GM19043 (cell line): ENCODE measurements around the gene ST8SIA6.
A peak's percentile ranks its signal among the peaks of the same experiment; 100 is the strongest.
"Not testable (repeated sequence)": the region's sequence is repeated elsewhere in the genome, so short reads cannot be mapped to it uniquely, and the experiment has no call there.

Experiments
- ATAC-seq: cut with Tn5 transposase; IDR thresholded peaks from one replicate; pipeline ENCODE4 v1.9.1; 2021; ENCODE audit warnings: low read depth; ENCODE audit not compliant: unreplicated experiment

Gene ST8SIA6

DNA sequence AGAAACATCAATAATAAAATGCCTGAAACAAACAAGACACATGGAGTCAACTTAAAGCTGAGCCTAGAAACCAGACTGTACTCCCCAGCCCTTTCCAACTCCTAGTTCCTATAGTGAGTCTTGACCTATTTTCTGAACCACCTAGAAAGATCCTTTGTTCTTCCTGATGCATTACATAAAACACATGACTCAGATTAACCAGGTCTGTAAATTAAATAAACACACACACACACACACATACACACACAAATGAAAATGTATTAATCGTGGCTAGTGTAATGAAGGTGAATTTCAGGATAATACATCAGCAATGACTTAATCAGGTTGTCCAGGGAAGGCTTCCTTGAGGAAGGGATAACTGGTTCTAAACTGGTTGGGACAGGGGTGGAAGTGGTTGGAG, 104.7 kb downstream of the ST8SIA6 start:
- ATAC-seq, result no peak

DNA sequence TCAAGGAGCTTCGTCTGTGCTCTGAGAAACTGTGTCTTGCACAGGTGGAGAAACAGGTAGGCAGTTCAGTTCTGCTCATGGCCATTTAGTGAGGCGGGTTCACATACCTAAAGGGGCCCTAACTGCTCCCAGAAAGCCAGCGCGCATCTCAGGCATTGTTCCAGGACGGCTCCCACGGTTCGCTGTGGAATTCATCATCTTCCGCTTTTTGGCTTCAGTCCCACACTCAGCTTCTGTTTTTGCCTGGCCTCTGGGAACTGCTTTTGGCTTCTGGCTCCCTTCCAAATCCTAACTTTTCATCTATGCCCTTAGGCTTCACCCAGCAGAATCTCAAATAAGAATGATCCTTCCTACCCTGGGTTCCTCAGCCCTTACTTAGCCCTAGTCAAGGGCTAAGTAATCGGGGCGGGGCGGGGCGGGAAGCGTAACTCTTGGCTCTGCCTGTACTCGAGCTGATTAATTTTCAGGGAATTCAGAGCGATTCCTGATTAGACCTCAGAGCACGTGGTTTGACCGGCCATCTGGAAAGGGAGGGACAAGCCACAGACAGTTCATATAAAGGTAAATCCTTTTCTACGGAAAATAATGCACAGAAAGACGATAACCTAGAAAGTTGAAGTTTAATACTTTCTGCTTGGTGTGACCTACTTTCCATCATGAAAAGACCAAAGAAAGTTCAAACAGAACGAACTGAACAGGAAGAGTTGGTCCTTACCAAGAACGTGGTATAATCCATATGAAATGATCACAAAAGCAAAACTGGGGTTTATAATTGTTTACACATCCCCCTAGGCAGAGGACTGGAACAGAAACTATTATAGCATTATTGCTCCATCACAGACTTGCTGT, 105.7 kb downstream of the ST8SIA6 start:
- no peak for ATAC-seq

DNA sequence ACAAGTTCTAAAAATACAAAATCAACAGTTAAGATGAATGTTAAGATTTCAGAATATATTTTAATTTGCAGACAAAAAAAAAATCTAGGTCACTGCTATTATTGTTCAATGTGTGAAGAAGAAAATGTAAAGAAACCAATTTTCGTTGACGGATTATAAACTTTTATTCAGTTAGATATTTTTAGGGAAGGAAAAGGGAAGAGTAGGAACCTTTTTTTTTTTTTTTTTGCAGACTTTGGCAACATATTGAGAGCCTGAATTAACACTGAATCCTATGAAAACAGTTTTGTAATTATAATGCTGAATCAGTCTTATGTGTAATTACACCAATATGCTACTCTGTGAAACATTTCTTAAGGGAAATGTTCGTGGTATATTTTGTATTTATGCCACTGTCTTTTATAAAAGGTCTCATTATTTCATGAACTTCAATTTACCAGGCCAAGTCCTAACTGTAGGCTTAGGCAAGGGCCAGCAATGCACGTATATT, 106.3 kb downstream of the ST8SIA6 start:
- no peak for ATAC-seq

DNA sequence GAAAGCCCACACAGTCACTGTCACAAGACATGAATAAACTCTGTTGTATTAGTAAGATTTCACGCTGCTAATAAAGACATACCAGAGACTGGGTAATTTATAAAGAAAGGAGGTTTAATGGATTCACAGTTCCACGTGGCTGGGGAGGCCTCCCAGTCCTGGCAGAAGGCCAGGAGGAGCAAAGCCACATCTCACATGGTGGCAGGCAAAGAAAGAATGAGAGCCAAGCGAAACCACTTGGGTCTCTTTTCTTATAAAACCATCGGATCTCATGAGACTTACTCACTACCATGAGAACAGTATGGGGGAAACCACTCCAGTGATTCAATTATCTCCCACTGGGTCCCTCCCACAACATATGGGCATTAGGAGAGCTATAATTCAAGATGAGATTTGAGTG, 110.2 kb downstream of the ST8SIA6 start:
- ATAC-seq, result no peak

DNA sequence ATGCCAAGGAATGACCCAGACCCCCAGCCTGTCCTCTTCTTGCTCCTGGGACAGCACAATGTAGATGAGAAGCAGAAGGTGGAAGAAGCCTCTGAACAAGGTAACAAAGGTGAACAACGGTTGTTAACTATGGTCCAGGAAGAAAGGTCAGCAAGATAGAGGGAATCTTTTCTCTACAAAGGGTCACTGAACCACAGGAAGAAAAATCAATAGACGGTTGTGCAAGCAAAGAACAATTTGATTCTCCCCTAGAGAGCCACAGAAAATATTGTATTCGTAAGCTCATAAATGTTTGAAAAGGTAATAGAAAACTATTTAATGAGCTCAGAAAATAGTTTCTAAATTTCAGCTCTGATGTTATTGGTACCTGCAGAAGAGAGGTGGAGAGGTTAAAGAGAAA, 111.3 kb downstream of the ST8SIA6 start:
- no peak for ATAC-seq

DNA sequence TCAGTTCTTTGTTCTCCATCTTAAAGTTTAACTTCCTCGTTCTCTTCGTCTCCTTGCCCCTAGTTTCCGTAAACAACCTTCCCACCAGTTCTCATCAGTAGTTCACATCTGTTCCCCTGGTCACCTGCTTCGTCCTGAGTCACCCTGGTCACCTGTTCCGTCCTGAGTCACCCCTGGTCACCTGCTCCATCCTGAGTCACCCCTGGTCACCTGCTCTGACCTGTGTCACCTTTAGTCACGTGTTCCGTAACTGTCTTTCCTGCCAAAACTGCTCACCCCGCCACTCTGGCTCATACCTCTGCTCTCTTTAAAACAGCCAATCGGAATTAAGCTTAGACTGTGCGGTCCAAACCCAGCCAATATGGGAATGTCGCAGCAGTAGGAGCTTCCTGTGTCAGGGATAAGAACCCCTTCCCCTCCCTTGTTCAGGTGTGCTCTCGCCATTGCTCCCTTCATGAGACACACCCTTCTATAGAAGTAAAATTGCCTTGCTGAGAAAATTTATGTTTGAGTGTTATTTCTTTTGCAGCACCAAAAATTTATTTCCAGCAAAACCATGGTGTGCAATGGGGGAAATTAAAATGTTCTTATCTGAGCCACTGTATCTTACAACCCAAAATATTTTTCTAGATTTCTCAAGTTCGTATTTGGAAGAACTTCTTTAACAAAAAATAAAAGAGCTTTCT, 114.1 kb downstream of the ST8SIA6 start:
- ATAC-seq, result no peak

DNA sequence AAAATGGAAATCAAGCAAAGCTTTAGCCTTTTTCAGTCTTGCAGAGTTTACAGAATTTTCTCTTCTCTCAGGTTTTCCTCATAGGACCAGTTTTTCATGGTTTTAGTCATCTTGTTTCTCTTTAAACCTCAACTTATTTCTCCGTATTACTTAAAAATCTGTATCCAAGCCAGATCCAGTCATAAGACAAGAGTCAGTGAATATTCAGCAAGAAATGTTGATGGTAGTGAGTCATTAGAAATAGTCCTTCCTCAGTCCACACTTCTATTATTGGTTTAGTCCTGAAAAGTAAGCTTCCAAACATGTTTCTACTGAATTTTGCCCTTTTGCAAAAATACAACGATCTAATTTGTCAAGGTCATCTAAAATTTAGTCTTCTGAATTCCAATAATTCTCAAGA, 119.3 kb downstream of the ST8SIA6 start:
- ATAC-seq, result no peak

DNA sequence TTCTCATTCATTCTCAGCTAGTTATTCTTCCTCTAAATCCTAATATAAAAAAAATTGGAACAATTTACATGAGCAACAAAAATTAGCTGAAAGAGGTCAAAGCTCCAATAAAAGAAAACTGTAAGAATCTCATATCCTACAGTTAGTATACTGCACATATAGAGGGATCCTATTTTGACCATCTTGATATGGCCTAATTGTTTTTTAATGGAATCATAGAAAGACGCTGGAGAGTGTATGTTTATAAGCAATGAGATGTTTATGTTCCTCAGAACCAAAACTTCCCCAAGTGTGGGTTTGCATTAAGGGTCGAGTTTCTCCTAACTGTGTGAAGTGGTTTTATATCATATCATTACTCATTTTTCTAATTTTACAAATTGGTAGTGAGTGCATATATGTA, 123.9 kb downstream of the ST8SIA6 start:
- ATAC-seq, result no peak

DNA sequence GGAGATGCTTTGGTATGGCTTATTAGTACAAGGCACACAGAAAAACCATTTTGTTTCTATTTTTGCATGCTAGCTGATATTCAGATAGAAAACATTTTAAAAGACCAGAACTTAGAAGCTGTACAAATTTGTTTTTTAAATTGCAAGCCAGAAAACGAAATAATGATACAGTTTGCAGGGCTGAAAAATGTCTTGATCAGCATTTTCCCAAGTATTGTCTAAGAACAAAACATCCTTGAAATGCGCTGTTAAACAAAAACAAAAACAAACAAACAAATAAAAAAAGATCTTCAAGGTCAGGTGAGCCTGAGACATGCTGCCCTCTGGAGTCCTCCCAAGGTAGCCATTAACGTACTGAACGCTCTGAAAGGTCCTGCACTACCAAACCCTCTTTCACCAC, 128.0 kb downstream of the ST8SIA6 start:
- ATAC-seq, result no peak

DNA sequence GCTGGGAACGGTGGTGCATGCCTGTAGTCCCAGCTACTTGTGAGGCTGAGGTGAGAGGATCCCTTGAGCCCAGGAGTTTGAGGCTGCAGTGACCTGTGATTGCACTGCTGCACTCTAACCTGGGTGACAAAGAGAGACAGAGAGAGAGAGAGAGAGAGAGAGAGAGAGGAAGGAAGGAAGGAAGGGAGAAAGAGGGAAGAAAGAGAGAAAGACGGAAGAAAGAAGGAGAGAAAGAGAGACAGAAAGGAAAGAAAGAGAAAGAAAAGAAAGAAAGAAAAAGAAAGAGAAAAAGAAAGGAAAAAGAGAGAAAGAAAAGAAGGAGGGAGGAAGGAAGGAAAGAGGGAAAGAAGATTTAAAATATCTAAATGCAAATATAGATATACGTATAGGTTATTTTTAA, 132.4 kb downstream of the ST8SIA6 start:
- ATAC-seq, result not testable (repeated sequence)

DNA sequence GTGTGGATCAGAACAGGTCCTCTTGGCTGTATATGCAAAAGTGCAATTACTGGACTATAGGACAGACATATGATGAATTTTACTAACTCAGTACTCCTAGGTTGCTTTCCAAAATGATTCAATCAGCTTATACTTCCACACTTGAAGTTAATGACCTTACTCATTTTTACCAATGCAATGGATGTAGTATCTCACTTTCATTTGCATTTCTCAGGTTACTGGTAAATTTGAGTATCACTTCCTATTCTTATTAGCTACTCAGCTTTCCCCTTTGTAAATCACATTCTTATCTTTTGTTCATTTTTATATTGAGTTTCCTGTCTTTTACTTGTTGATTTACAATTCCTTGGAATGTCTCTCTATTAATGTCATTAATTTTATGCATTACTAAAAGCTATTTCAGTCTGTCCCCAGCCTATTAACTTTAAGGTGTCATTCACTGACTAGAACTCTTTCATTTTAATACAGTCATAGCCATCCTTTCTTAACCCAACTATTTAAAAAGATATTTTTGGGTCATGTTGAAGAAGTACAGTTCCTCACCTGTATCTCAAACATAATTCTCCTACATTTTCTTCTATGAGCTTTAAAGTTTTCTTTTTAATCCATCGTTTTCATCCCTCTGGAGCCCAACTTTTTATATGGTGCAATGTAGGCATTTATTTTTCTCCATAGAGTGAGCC, 137.8 kb downstream of the ST8SIA6 start:
- ATAC-seq, result peak; percentile 79

DNA sequence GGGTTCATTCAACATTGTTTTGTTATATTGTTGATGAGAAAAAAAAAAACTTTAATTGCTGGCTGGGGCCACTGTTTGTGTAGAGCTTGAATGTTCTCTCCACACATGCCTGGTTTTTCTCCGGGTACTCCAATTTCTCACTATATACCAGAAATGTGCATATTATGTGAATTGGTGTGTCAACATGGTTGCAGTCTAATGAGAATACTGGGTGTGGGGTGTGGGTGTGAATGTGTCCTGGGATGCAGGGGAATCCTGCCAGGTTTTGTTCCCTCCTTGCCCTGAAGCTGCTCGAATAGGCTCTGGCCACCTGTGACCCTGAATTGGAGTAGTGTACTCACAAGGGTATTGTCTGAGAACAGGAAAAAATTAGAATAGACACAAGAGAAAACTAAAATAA, 145.0 kb downstream of the ST8SIA6 start:
- ATAC-seq, result no peak

DNA sequence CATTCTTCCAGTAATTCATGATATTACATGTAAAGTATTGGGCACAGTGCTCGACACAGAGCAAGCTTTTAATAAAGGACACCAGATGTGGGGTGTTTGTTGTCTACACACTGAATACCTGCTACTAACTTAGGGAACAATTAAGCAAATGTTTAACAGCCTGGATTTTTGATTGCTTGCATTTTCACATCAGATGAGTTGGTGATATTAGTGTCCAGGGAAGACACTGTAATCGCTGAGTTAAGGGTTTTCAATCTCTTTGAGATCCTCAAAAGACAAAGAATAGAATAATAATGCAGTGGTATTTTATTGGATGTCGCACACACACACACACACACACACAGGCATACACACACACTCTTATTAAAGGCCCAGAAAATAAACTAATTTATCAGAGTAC, 147.3 kb downstream of the ST8SIA6 start:
- no peak for ATAC-seq

DNA sequence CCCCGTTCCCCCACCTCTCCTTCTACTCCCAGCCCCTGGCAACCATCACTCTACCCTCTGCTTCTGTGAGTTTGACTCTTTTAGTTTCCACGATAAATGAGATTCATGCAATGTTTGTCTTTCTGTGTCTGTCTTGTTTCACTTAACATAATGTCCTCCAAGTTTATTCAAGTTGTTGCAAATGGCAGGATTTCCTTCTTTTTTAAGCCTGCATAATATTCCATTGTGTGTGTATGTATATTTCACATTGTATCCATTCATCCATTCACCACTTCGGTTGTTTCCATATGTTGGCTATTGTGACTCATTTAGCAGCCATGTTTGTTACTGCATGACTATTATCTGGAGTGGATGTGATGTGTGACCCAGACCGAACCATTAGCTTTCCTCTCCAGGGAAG, 162.0 kb downstream of the ST8SIA6 start:
- no peak for ATAC-seq

DNA sequence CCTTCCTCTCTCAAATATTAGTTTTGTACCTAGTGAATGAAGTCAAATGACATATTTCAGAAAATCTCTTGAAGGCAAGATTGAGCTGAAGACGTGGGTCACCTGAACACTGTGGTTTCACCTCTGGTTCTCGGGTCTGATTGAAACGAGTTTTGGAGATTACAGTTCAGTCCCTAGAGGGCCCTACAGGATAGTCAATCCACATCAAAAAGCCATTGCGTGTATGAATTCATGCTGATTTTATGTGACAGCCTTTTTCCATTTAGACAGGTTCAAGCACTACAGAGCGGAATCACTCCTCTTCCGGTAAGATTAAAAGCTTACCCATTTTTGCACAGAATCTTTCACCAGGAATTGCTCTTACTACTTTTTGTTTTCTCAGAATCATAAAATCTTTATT, 164.2 kb downstream of the ST8SIA6 start:
- no peak for ATAC-seq

DNA sequence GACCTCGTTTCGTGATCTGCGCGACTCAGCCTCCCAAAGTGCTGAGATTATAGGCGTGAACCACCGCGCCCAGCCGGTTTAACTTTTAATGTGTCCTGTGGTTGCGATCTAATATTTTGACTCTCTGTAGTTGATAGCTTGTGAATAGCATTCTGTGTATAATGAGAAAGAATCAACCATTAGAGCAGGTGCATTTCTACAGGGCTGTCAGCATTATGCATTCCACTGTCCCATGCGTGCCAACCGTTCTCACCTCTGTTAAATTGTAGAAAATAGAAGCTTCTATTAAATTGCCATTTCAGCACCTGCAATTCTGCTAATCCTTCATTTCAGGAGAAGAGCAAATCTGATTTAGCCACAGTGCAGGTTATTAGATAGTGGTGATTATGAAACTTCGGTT, 164.6 kb downstream of the ST8SIA6 start:
- ATAC-seq, result no peak

DNA sequence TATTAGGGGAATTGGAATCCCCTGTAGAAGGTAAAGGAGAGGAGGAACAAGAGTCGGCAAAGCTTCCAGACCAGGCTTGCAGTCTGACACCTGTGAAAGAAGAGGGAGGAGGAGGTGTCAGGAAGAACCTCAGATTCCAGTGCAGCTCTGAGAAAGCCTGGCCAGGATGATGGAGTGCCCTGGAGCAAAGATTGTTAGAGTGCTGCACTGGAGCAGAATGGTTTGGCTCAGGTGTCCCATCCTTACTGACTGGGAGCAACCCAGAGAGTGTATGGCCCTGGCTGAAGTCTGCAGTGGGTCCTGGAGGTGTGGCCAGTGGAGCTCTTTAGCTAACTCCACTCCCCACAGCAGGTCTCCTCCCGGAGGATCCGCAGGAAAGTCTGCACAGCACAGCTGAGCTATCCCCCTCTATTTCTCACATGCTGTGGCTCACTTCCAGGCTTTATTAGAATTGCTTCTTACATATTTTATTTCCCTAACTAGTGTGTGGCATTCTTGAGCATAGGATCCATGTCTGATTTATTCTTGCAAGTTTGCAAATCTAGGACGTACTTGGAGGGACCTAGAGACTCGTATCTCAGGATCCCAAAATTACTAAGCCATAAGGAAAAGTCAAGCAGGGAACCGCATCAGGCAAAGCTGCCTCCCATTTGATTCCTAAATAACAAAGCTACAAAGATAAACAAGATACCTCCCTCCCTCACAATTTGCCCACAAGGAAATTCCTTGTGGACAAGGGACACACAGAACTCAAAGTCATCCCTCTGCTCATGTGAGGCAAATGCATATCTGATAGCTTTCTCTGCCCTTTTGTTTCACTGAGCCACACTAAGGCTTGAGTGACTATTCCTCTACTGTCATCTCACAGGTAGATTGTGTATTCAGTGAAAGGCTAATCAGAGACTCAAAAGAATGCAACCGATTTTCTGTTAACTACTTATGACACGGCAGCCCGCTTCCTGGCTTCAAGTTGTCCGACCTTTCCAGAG, 167.5 kb downstream of the ST8SIA6 start:
- no peak for ATAC-seq

DNA sequence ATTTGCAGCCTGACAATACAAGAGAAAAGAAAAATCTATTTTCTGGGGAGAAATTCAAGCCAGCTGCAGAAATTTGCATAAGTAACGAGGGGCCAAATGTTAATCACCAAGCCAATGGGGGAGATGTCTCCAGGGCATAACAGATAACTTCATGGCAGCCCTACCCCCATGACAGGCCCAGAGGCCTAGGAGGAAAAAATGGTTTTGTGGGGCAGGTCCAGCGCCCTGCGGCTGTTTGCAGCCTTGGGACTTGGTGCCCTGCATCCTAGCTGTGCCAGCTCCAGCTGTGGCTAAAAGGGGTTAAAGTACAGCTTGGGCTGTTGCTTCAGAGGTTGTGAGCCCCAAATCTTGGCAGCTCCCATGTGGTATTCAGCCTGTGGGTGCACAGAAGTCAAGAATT, 172.1 kb downstream of the ST8SIA6 start:
- ATAC-seq, result no peak

DNA sequence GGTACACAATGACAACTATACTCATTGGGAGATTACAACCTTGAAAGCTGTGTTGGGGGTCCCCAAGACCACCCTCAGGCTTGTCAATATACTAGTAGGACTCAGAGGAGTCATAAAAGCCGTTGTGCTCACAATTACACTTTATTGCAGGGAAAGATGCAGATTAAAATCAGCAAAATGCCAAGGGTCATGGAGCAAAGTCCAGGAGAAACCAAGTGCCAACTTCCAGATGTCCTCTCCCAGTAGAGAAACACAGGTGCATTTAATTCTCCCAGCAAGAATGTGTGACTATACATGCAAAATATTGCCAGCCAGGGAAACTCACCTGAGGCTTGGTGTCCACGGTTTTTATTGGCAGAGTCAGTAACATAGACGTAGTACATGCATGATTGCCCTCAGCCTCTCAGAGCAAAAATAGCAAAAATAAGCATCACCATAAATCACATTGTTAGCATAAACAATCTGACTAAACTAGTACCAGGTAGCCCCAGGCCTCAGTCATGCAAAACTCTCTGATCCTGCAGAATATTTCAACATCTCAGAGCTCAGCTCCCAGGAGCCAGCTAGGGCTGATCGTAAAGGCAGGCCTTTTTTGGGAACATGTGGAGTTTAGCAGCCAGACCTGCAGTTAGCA, 175.7 kb downstream of the ST8SIA6 start:
- no peak for ATAC-seq
